MM.1S (cell line): ENCODE results near the gene FER.

Experiments used
- DNase-seq: peaks from one replicate; pipeline ENCODE4 v3.0.0-alpha.2; 2015
- H2AFZ ChIP-seq: fragments of 300-600 bp; sonication (generic); 2 replicates; pipeline ENCODE4 v1.6.0; 2016; ENCODE audit warnings: antibody characterized with exemption, low read length
- H3F3A ChIP-seq: fragments of 300-600 bp; sonication (generic); 2 replicates; pipeline ENCODE4 v1.6.1; 2016; ENCODE audit warnings: mild to moderate bottlenecking, antibody characterized with exemption, low read length, moderate library complexity, mixed read lengths; ENCODE audit not compliant: insufficient read depth
- H3K27ac ChIP-seq: fragments of 300-600 bp; sonication (generic); 2 replicates; pipeline ENCODE4 v1.5.1; 2016; ENCODE audit warnings: mild to moderate bottlenecking, low read length
- H3K27me3 ChIP-seq: fragments of 300-600 bp; sonication (generic); replicated peaks from 2 replicates; pipeline ENCODE4 v1.6.0; 2016; ENCODE audit warnings: low read length; ENCODE audit not compliant: insufficient read depth
- H3K36me3 ChIP-seq: fragments of 300-600 bp; sonication (generic); replicated peaks from 2 replicates; pipeline ENCODE4 v1.6.1; 2016; ENCODE audit warnings: mild to moderate bottlenecking, low read length, mixed read lengths; ENCODE audit not compliant: insufficient read depth
- H3K4me1 ChIP-seq: fragments of 300-600 bp; sonication (generic); 2 replicates; pipeline ENCODE4 v1.6.1; 2016; ENCODE audit warnings: low read length, mixed read lengths
- H3K4me2 ChIP-seq: fragments of 300-600 bp; sonication (generic); 2 replicates; pipeline ENCODE4 v1.6.0; 2016; ENCODE audit warnings: low read depth, low read length
- H3K4me3 ChIP-seq: fragments of 300-600 bp; sonication (generic); 2 replicates; pipeline ENCODE4 v1.5.1; 2016; ENCODE audit warnings: low read length, mixed read lengths
- H3K79me2 ChIP-seq: fragments of 300-600 bp; sonication (generic); 2 replicates; pipeline ENCODE4 v1.6.1; 2016; ENCODE audit warnings: mixed run types, low read length, mixed read lengths
- H3K9ac ChIP-seq: fragments of 300-600 bp; sonication (generic); 2 replicates; pipeline ENCODE4 v1.6.1; 2016; ENCODE audit warnings: low read length, mixed read lengths
- H3K9me2 ChIP-seq: fragments of 300-600 bp; sonication (generic); replicated peaks from 2 replicates; pipeline ENCODE4 v1.6.1; 2016; ENCODE audit warnings: mild to moderate bottlenecking, low read length, mixed read lengths; ENCODE audit not compliant: insufficient read depth
- H3K9me3 ChIP-seq: fragments of 300-600 bp; sonication (generic); replicated peaks from 2 replicates; pipeline ENCODE4 v1.6.1; 2016; ENCODE audit warnings: mild to moderate bottlenecking, low read length, mixed read lengths; ENCODE audit not compliant: insufficient read depth
- H4K20me1 ChIP-seq: fragments of 300-600 bp; sonication (generic); 2 replicates; pipeline ENCODE4 v1.6.1; 2016; ENCODE audit warnings: mild to moderate bottlenecking, low read length, moderate library complexity, mixed read lengths; ENCODE audit not compliant: insufficient read depth
- CTCF ChIP-seq: fragments of 300-600 bp; sonication (generic); IDR thresholded peaks from 2 replicates; pipeline ENCODE4 v1.5.1; 2016; ENCODE audit warnings: antibody characterized with exemption, low read length, mixed read lengths
- EZH2 ChIP-seq: fragments of 300-600 bp; sonication (generic); optimal IDR thresholded peaks from 2 replicates; pipeline ENCODE3; 2017; ENCODE audit warnings: low read depth, mild to moderate bottlenecking, antibody characterized with exemption, low read length, mixed read lengths
- EZH2phosphoT487 ChIP-seq: fragments of 300-600 bp; sonication (generic); IDR thresholded peaks from 2 replicates; pipeline ENCODE4 v1.6.1; 2018; ENCODE audit warnings: antibody characterized with exemption, low read length

FER gene

GRCh38 chr5:109246395-109246794 is 498.7 kb downstream of the FER start:
- Histone ChIP-seq H3K9me2 (no peaks in the 10 kb centered on the region), H3K4me3 (no peak overlapping the region), H3K36me3 (no peaks in the 10 kb centered on the region), H3K4me2 (no peak overlapping the region), H3K79me2 (no peaks in the 10 kb centered on the region), H3F3A (peaks cover 14% of the 10 kb centered on the region; the same call in 1 of the 2 replicates), H3K27ac (no peak overlapping the region), H4K20me1 (no peaks in the 10 kb centered on the region), H3K27me3 (no peaks in the 10 kb centered on the region), H3K9me3 (no peaks in the 10 kb centered on the region), H3K9ac (no peak overlapping the region), H3K4me1 (peaks cover 32% of the 10 kb centered on the region), H2AFZ (no peak overlapping the region)
- no peak for DNase-seq
- TF ChIP-seq EZH2phosphoT487 (no peak), EZH2 (no peak), CTCF (no peak)
